Panc1 (cell line): Measurements from ENCODE around the gene KCNQ1OT1. TPM values are rescaled to one million over a fixed set of nuclear protein-coding genes. Genes with fewer than 3 reads are reported as not detected.

Experiments
- ATAC-seq: fragments of 200-7000 bp; cut with Tn5 transposase; 2 replicates; pipeline ENCODE4 v1.9.1; 2020; ENCODE audit warnings: mild to moderate bottlenecking, moderate library complexity
- BruUV-seq: library from RNA; stranded (reverse); fragments of 400-500 nt; replicated peaks from 2 replicates; lab custom pipeline; 2021; lab: Mats Ljungman, UMichigan
- CTCF ChIA-PET: fragments of 300-600 bp; sonication (Branson Sonifier 250); formaldehyde crosslinking; loops from one replicate; lab custom pipeline; 2022; ENCODE audit warnings: antibody characterized with exemption; lab: Charles Lee
- POLR2A ChIA-PET: fragments of 300-600 bp; sonication (Branson Sonifier 250); formaldehyde crosslinking; loops from one replicate; lab custom pipeline; 2022; ENCODE audit warnings: antibody characterized with exemption; lab: Charles Lee
- DNase-seq: peaks from one replicate; pipeline ENCODE4 v3.0.0-alpha.2; 2010; ENCODE audit warnings: low read depth, low spot score
- H3K27ac ChIP-seq: 2 replicates; pipeline ENCODE4 v1.5.1; 2011; ENCODE audit warnings: mild to moderate bottlenecking, low read length, inconsistent platforms
- H3K27me3 ChIP-seq: fragments of 200-500 bp; sonication (Bioruptor generic); 2 replicates; pipeline ENCODE4 v1.6.0; 2014; ENCODE audit warnings: low read length, inconsistent platforms; ENCODE audit not compliant: control insufficient read depth, insufficient read depth
- H3K36me3 ChIP-seq: fragments of 200-500 bp; sonication (Bioruptor generic); 2 replicates; pipeline ENCODE4 v1.5.1; 2014; ENCODE audit warnings: inconsistent platforms, mild to moderate bottlenecking, low read length, moderate library complexity; ENCODE audit not compliant: control insufficient read depth, insufficient read depth
- H3K4me1 ChIP-seq: 2 replicates; pipeline ENCODE4 v1.5.1; 2011; ENCODE audit warnings: inconsistent platforms, mild to moderate bottlenecking, low read length, moderate library complexity; ENCODE audit not compliant: control insufficient read depth, insufficient read depth
- H3K4me3 ChIP-seq, 2 experiments: 2 replicates each; pipeline ENCODE4 v1.5.1; 2011 to 2012; ENCODE audit warnings: low read depth in 2 of 2, low read length in 2 of 2, mild to moderate bottlenecking in 2 of 2, inconsistent platforms in 1 of 2, moderate library complexity in 1 of 2
- H3K9me3 ChIP-seq: fragments of 200-500 bp; sonication (Bioruptor generic); 2 replicates; pipeline ENCODE4 v1.5.1; 2014; ENCODE audit warnings: low read depth, mild to moderate bottlenecking, inconsistent platforms, low read length, moderate library complexity; ENCODE audit not compliant: control insufficient read depth, insufficient read depth
- POLR2AphosphoS5 ChIP-seq: IDR thresholded peaks from 2 replicates; pipeline ENCODE4 v1.6.1; 2012; ENCODE audit warnings: mild to moderate bottlenecking, low read depth, low read length, moderate library complexity
- SIN3A ChIP-seq: IDR thresholded peaks from 2 replicates; pipeline ENCODE4 v1.6.1; 2012; ENCODE audit warnings: low read depth, mild to moderate bottlenecking, low read length, moderate library complexity, borderline replicate concordance; ENCODE audit not compliant: insufficient read depth
- TCF7L2 ChIP-seq: IDR thresholded peaks from 2 replicates; pipeline ENCODE4 v1.6.1; 2011; ENCODE audit warnings: mild to moderate bottlenecking, low read depth, low read length, inconsistent platforms
- in situ Hi-C: cut with HindIII; loops from 2 replicates; pipeline ENCODE4 v1.10.0; 2016; ENCODE audit warnings: low sequenced_read_pairs, low pct_unique_long_range_greater_than_20kb
- intact Hi-C: fragments of 100-400 bp; cut with micrococcal nuclease; formaldehyde crosslinking; loops from one replicate; pipeline ENCODE4 v1.10.0; 2022; ENCODE audit not compliant: unreplicated experiment
- total RNA-seq: library from RNA; stranded (reverse); gene quantifications from one replicate; pipeline ENCODE4 v1.2.1, GENCODE V29; 2021; ENCODE audit not compliant: unreplicated experiment
- TF ChIP-seq, protein P1 (sequence below), 2 experiments: IDR thresholded peaks; 2 replicates each; pipeline ENCODE4 v1.6.1; 2011 to 2012; ENCODE audit warnings: low read depth in 2 of 2, control low read depth in 1 of 2, low read length in 1 of 2, mild to moderate bottlenecking in 1 of 2, moderate library complexity in 1 of 2; ENCODE audit not compliant: insufficient read depth in 1 of 2
- TF ChIP-seq, protein P2 (sequence below): fragments of 450-650 bp; IDR thresholded peaks from 2 replicates; pipeline ENCODE4 v1.5.1; 2017; ENCODE audit warnings: mild to moderate bottlenecking

The KCNQ1OT1 gene
- total RNA-seq, 1 experiment from 2014 or later = 1.3 TPM

DNA sequence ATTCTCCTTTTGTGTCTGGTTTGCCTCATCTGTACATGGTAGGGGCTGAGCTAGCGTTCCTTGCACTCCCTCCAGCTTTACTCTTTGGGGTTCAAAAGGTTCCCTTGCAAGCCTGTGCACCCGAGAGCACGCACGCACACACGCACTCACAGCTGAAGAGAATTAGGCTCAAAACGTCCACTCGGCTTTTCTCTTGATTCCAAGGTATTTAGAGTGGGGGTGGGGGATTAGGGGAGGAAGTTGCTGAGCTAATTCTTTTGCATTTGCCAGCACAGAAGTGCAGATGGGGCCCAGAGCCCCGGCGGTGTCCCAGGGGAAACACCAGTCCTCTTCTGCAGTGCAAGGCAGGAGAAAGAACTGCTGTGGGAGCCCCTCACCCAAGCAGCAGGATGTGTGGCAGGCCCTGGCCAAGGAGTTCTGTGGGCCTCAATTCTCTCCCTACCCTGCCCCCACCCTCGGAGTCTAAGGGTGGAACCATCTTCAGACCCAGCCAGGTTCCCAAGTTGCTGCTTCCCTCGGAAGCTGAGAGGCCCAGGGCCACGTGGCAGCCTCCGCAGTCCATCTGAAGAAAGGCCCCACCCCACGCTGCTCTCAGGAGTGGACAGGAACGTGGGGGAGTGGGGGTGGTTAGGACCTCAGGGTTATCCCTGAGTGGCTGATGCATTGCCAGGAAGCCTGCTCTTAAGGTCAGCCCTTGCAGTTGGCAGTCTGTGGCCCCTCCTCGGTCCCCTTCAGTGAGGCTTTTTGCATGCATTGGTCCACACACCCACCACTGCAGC, 3.8 kb upstream of the KCNQ1OT1 start:
- BruUV-seq = no TSS peak
- no peaks in the 10 kb centered on the region for H3K27me3 ChIP-seq
- no peak for DNase-seq
- H3K4me1 ChIP-seq = peaks cover 6% of the 10 kb centered on the region; the same call in 1 of the 2 replicates
- in situ Hi-C loops = no loop called here
- TF ChIP-seq TCF7L2 (no peak), SIN3A (no peak), POLR2AphosphoS5 (no peak)
- TF ChIP-seq, protein P1, sequence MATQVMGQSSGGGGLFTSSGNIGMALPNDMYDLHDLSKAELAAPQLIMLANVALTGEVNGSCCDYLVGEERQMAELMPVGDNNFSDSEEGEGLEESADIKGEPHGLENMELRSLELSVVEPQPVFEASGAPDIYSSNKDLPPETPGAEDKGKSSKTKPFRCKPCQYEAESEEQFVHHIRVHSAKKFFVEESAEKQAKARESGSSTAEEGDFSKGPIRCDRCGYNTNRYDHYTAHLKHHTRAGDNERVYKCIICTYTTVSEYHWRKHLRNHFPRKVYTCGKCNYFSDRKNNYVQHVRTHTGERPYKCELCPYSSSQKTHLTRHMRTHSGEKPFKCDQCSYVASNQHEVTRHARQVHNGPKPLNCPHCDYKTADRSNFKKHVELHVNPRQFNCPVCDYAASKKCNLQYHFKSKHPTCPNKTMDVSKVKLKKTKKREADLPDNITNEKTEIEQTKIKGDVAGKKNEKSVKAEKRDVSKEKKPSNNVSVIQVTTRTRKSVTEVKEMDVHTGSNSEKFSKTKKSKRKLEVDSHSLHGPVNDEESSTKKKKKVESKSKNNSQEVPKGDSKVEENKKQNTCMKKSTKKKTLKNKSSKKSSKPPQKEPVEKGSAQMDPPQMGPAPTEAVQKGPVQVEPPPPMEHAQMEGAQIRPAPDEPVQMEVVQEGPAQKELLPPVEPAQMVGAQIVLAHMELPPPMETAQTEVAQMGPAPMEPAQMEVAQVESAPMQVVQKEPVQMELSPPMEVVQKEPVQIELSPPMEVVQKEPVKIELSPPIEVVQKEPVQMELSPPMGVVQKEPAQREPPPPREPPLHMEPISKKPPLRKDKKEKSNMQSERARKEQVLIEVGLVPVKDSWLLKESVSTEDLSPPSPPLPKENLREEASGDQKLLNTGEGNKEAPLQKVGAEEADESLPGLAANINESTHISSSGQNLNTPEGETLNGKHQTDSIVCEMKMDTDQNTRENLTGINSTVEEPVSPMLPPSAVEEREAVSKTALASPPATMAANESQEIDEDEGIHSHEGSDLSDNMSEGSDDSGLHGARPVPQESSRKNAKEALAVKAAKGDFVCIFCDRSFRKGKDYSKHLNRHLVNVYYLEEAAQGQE (IDR thresholded peaks at IDR 0.05; ENCODE audit: insufficient read depth in 1 of 2, low read depth in 2 of 2, low read length in 1 of 2) = no peak
- TF ChIP-seq, protein P2, sequence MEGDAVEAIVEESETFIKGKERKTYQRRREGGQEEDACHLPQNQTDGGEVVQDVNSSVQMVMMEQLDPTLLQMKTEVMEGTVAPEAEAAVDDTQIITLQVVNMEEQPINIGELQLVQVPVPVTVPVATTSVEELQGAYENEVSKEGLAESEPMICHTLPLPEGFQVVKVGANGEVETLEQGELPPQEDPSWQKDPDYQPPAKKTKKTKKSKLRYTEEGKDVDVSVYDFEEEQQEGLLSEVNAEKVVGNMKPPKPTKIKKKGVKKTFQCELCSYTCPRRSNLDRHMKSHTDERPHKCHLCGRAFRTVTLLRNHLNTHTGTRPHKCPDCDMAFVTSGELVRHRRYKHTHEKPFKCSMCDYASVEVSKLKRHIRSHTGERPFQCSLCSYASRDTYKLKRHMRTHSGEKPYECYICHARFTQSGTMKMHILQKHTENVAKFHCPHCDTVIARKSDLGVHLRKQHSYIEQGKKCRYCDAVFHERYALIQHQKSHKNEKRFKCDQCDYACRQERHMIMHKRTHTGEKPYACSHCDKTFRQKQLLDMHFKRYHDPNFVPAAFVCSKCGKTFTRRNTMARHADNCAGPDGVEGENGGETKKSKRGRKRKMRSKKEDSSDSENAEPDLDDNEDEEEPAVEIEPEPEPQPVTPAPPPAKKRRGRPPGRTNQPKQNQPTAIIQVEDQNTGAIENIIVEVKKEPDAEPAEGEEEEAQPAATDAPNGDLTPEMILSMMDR = no peak
- H3K36me3 ChIP-seq = no peaks in the 10 kb centered on the region
- CTCF ChIA-PET = no interaction called here
- H3K9me3 ChIP-seq = no peaks in the 10 kb centered on the region
- POLR2A ChIA-PET = no interaction called here
- intact Hi-C loops = no loop called here
- no peak overlapping the region for H3K27ac ChIP-seq
- no peak overlapping the region for H3K4me3 ChIP-seq
- ATAC-seq = no peak

- H3K27ac ChIP-seq = no peak overlapping the region
Observed at GRCh38 chr11:2702771-2703362, 3.1 kb upstream of the KCNQ1OT1 start.

More at GRCh38 chr11:2702771-2703362, 3.1 kb upstream of the KCNQ1OT1 start:
- Histone ChIP-seq H3K9me3 (no peaks in the 10 kb centered on the region), H3K4me1 (peaks cover 8% of the 10 kb centered on the region), H3K36me3 (no peaks in the 10 kb centered on the region), H3K27me3 (no peaks in the 10 kb centered on the region), H3K4me3 (no peak overlapping the region)
- POLR2A ChIA-PET = no interaction called here
- in situ Hi-C loops = no loop called here
- BruUV-seq = no TSS peak
- ATAC-seq = no peak
- intact Hi-C loops = no loop called here
- CTCF ChIA-PET = no interaction called here
- DNase-seq = no peak
- TF ChIP-seq, protein P2 = no peak
- TF ChIP-seq, protein P1 (IDR thresholded peaks at IDR 0.05; ENCODE audit: insufficient read depth in 1 of 2, low read depth in 2 of 2, low read length in 1 of 2) = no peak
- TF ChIP-seq POLR2AphosphoS5 (no peak), SIN3A (no peak), TCF7L2 (no peak)
